ENCODE measurements around the gene GLTPD2.

- no peak for TF ChIP-seq CTCF (IDR thresholded peaks at IDR 0.05)
- TF ChIP-seq POLR2AphosphoS5 (IDR thresholded peaks at IDR 0.05; ENCODE audit: insufficient read depth in 1 of 2, low read depth in 1 of 2), result no peak
These were observed 35.4 kb upstream of the GLTPD2 start for GRCh38 chr17:4753392-4753791.
